DND-41 (cell line): Measurements from ENCODE around the gene EHBP1.

Experiments used
- EZH2 ChIP-seq: IDR thresholded peaks from 3 replicates; pipeline ENCODE4 v1.6.1; 2012; ENCODE audit warnings: borderline replicate concordance, low read depth, mild to moderate bottlenecking, moderate library complexity, low read length, inconsistent platforms; ENCODE audit not compliant: severe bottlenecking
- TF ChIP-seq, protein P1 (sequence below): IDR thresholded peaks from 2 replicates; pipeline ENCODE4 v1.5.1; 2012; ENCODE audit warnings: borderline replicate concordance, low read length, moderate library complexity, mild to moderate bottlenecking; ENCODE audit not compliant: poor library complexity, severe bottlenecking; ENCODE audit errors: extremely low read depth

GRCh38 chr2:62913311-62913710, 207.8 kb downstream of the EHBP1 start:
- TF ChIP-seq, protein P1, sequence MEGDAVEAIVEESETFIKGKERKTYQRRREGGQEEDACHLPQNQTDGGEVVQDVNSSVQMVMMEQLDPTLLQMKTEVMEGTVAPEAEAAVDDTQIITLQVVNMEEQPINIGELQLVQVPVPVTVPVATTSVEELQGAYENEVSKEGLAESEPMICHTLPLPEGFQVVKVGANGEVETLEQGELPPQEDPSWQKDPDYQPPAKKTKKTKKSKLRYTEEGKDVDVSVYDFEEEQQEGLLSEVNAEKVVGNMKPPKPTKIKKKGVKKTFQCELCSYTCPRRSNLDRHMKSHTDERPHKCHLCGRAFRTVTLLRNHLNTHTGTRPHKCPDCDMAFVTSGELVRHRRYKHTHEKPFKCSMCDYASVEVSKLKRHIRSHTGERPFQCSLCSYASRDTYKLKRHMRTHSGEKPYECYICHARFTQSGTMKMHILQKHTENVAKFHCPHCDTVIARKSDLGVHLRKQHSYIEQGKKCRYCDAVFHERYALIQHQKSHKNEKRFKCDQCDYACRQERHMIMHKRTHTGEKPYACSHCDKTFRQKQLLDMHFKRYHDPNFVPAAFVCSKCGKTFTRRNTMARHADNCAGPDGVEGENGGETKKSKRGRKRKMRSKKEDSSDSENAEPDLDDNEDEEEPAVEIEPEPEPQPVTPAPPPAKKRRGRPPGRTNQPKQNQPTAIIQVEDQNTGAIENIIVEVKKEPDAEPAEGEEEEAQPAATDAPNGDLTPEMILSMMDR, result no peak
- TF ChIP-seq EZH2, result no peak
